Measurements from ENCODE around the gene HYAL4.

The HYAL4 gene

GRCh38 chr7:123901101-123901500 lies 56.1 kb downstream of the HYAL4 start:
- Histone ChIP-seq H2BK12ac (ENCODE audit: low read length) (no peak overlapping the region), H2BK120ac (ENCODE audit: low read depth, low read length) (no peak overlapping the region), H3K9me3 (replicated peaks in 1 of 2; ENCODE audit: control insufficient read depth in 2 of 2, insufficient read depth in 1 of 2, low read depth in 1 of 2, low read length in 2 of 2) (peaks cover 0 to 1% of the 10 kb centered on the region in 2 donors), H3K4me1 (ENCODE audit: control insufficient read depth in 2 of 2, insufficient read depth in 1 of 2, low read depth in 1 of 2, low read length in 2 of 2) (no peaks in the 10 kb centered on the region), H3K14ac (ENCODE audit: low read length) (no peak overlapping the region), H3K4ac (ENCODE audit: low read length) (no peak overlapping the region), H3K18ac (ENCODE audit: low read length) (no peak overlapping the region), H2AK5ac (ENCODE audit: low read depth, low read length) (no peak overlapping the region), H3K79me1 (ENCODE audit: low read depth, low read length) (no peaks in the 10 kb centered on the region), H3K27me3 (ENCODE audit: control insufficient read depth in 3 of 3, insufficient read depth in 3 of 3, low read depth in 1 of 3, low read length in 3 of 3) (no peaks in the 10 kb centered on the region), H2BK5ac (ENCODE audit: low read length) (no peak overlapping the region), H2AFZ (ENCODE audit: low read length) (no peak overlapping the region), H3K36me3 (replicated peaks in 1 of 2; ENCODE audit: control insufficient read depth in 2 of 2, insufficient read depth in 2 of 2, low read length in 2 of 2) (no peaks in the 10 kb centered on the region), H4K91ac (ENCODE audit: low read depth, low read length, poor library complexity) (no peak overlapping the region), H3K27ac (replicated peaks; ENCODE audit: low read length) (no peak overlapping the region), H3K4me3 (ENCODE audit: low read length in 2 of 2) (no peak overlapping the region), H3K23ac (ENCODE audit: low read depth, low read length, poor library complexity) (no peak overlapping the region), H4K8ac (ENCODE audit: low read depth, low read length) (no peak overlapping the region), H3K4me2 (ENCODE audit: insufficient read depth, low read length, poor library complexity, severe bottlenecking) (no peak overlapping the region), H2BK15ac (ENCODE audit: low read length) (no peak overlapping the region), H3K9ac (ENCODE audit: low read depth, low read length, poor library complexity) (no peak overlapping the region)
- no CpG with 5 or more reads among the region's 1 CpG for WGBS, 2 donors (ENCODE audit: extremely low coverage in 2 of 2, insufficient read length in 2 of 2, insufficient replicate concordance in 1 of 2)
- DNase-seq (ENCODE audit: low spot score) = no peak

- no peak overlapping the region for H3K27ac ChIP-seq (replicated peaks; ENCODE audit: low read length)
- H3K4ac ChIP-seq (ENCODE audit: low read length) = no peak overlapping the region
- no peak overlapping the region for H3K9ac ChIP-seq (ENCODE audit: low read depth, low read length, poor library complexity)
- no peak overlapping the region for H3K18ac ChIP-seq (ENCODE audit: low read length)
- no peak overlapping the region for H2AK5ac ChIP-seq (ENCODE audit: low read depth, low read length)
- H3K4me2 ChIP-seq (ENCODE audit: insufficient read depth, low read length, poor library complexity, severe bottlenecking) = no peak overlapping the region
- H4K91ac ChIP-seq (ENCODE audit: low read depth, low read length, poor library complexity) = no peak overlapping the region
- H2BK12ac ChIP-seq (ENCODE audit: low read length) = no peak overlapping the region
- H2BK5ac ChIP-seq (ENCODE audit: low read length) = no peak overlapping the region
- no peaks in the 10 kb centered on the region for H3K27me3 ChIP-seq (ENCODE audit: control insufficient read depth in 3 of 3, insufficient read depth in 3 of 3, low read depth in 1 of 3, low read length in 3 of 3)
- H4K8ac ChIP-seq (ENCODE audit: low read depth, low read length) = no peak overlapping the region
- H2AFZ ChIP-seq (ENCODE audit: low read length) = no peak overlapping the region
- no peak overlapping the region for H3K14ac ChIP-seq (ENCODE audit: low read length)
- H2BK120ac ChIP-seq (ENCODE audit: low read depth, low read length) = no peak overlapping the region
- no peak for DNase-seq (ENCODE audit: low spot score)
- no peak overlapping the region for H2BK15ac ChIP-seq (ENCODE audit: low read length)
- H3K9me3 ChIP-seq (replicated peaks in 1 of 2; ENCODE audit: control insufficient read depth in 2 of 2, insufficient read depth in 1 of 2, low read depth in 1 of 2, low read length in 2 of 2) = peaks cover 0 to 1% of the 10 kb centered on the region in 2 donors
- H3K4me3 ChIP-seq (ENCODE audit: low read length in 2 of 2) = peak overlapping the region in 1 of 2 donors; percentile 50
- H3K36me3 ChIP-seq (replicated peaks in 1 of 2; ENCODE audit: control insufficient read depth in 2 of 2, insufficient read depth in 2 of 2, low read length in 2 of 2) = no peaks in the 10 kb centered on the region
- no peaks in the 10 kb centered on the region for H3K79me1 ChIP-seq (ENCODE audit: low read depth, low read length)
- H3K23ac ChIP-seq (ENCODE audit: low read depth, low read length, poor library complexity) = no peak overlapping the region
- no peaks in the 10 kb centered on the region for H3K4me1 ChIP-seq (ENCODE audit: control insufficient read depth in 2 of 2, insufficient read depth in 1 of 2, low read depth in 1 of 2, low read length in 2 of 2)
Measured at GRCh38 chr7:123905714-123906113, 60.7 kb downstream of the HYAL4 start.

GRCh38 chr7:123916240-123916724 lies 71.3 kb downstream of the HYAL4 start:
- Histone ChIP-seq H3K9me3 (replicated peaks in 1 of 2; ENCODE audit: control insufficient read depth in 2 of 2, insufficient read depth in 1 of 2, low read depth in 1 of 2, low read length in 2 of 2) (no peaks in the 10 kb centered on the region), H2BK120ac (ENCODE audit: low read depth, low read length) (no peak overlapping the region), H4K91ac (ENCODE audit: low read depth, low read length, poor library complexity) (no peak overlapping the region), H3K79me1 (ENCODE audit: low read depth, low read length) (no peaks in the 10 kb centered on the region), H3K36me3 (replicated peaks in 1 of 2; ENCODE audit: control insufficient read depth in 2 of 2, insufficient read depth in 2 of 2, low read length in 2 of 2) (no peaks in the 10 kb centered on the region), H4K8ac (ENCODE audit: low read depth, low read length) (no peak overlapping the region), H3K27ac (replicated peaks; ENCODE audit: low read length) (no peak overlapping the region), H3K4me1 (ENCODE audit: control insufficient read depth in 2 of 2, insufficient read depth in 1 of 2, low read depth in 1 of 2, low read length in 2 of 2) (no peaks in the 10 kb centered on the region), H2BK15ac (ENCODE audit: low read length) (no peak overlapping the region), H3K27me3 (ENCODE audit: control insufficient read depth in 3 of 3, insufficient read depth in 3 of 3, low read depth in 1 of 3, low read length in 3 of 3) (no peaks in the 10 kb centered on the region), H3K14ac (ENCODE audit: low read length) (no peak overlapping the region), H2AFZ (ENCODE audit: low read length) (no peak overlapping the region), H3K9ac (ENCODE audit: low read depth, low read length, poor library complexity) (no peak overlapping the region), H3K4ac (ENCODE audit: low read length) (no peak overlapping the region), H3K4me3 (ENCODE audit: low read length in 2 of 2) (no peak overlapping the region), H3K18ac (ENCODE audit: low read length) (no peak overlapping the region), H3K4me2 (ENCODE audit: insufficient read depth, low read length, poor library complexity, severe bottlenecking) (no peak overlapping the region), H2AK5ac (ENCODE audit: low read depth, low read length) (no peak overlapping the region), H2BK12ac (ENCODE audit: low read length) (no peak overlapping the region), H2BK5ac (ENCODE audit: low read length) (no peak overlapping the region), H3K23ac (ENCODE audit: low read depth, low read length, poor library complexity) (no peak overlapping the region)
- peak; percentile 61 for DNase-seq (ENCODE audit: low spot score)
- WGBS, 2 donors (ENCODE audit: extremely low coverage in 2 of 2, insufficient read length in 2 of 2, insufficient replicate concordance in 1 of 2) = no CpG with 5 or more reads among the region's 2 CpGs

- Histone ChIP-seq H3K18ac (ENCODE audit: low read length) (no peak overlapping the region), H3K9ac (ENCODE audit: low read depth, low read length, poor library complexity) (no peak overlapping the region), H2BK120ac (ENCODE audit: low read depth, low read length) (no peak overlapping the region), H3K23ac (ENCODE audit: low read depth, low read length, poor library complexity) (no peak overlapping the region), H3K14ac (ENCODE audit: low read length) (no peak overlapping the region), H3K79me1 (ENCODE audit: low read depth, low read length) (no peaks in the 10 kb centered on the region), H4K91ac (ENCODE audit: low read depth, low read length, poor library complexity) (no peak overlapping the region), H3K27me3 (ENCODE audit: control insufficient read depth in 3 of 3, insufficient read depth in 3 of 3, low read depth in 1 of 3, low read length in 3 of 3) (no peaks in the 10 kb centered on the region), H3K4me2 (ENCODE audit: insufficient read depth, low read length, poor library complexity, severe bottlenecking) (no peak overlapping the region), H3K27ac (replicated peaks; ENCODE audit: low read length) (no peak overlapping the region), H2AFZ (ENCODE audit: low read length) (no peak overlapping the region), H3K9me3 (replicated peaks in 1 of 2; ENCODE audit: control insufficient read depth in 2 of 2, insufficient read depth in 1 of 2, low read depth in 1 of 2, low read length in 2 of 2) (no peaks in the 10 kb centered on the region), H3K4ac (ENCODE audit: low read length) (no peak overlapping the region), H3K4me1 (ENCODE audit: control insufficient read depth in 2 of 2, insufficient read depth in 1 of 2, low read depth in 1 of 2, low read length in 2 of 2) (no peaks in the 10 kb centered on the region), H3K4me3 (ENCODE audit: low read length in 2 of 2) (no peak overlapping the region), H2BK12ac (ENCODE audit: low read length) (no peak overlapping the region), H2BK5ac (ENCODE audit: low read length) (no peak overlapping the region), H3K36me3 (replicated peaks in 1 of 2; ENCODE audit: control insufficient read depth in 2 of 2, insufficient read depth in 2 of 2, low read length in 2 of 2) (no peaks in the 10 kb centered on the region), H2AK5ac (ENCODE audit: low read depth, low read length) (no peak overlapping the region), H2BK15ac (ENCODE audit: low read length) (no peak overlapping the region), H4K8ac (ENCODE audit: low read depth, low read length) (no peak overlapping the region)
- no peak for DNase-seq (ENCODE audit: low spot score)
- no CpG with 5 or more reads among the region's 12 CpGs for WGBS, 2 donors (ENCODE audit: extremely low coverage in 2 of 2, insufficient read length in 2 of 2, insufficient replicate concordance in 1 of 2)
Measured at GRCh38 chr7:123917878-123918277, 72.9 kb downstream of the HYAL4 start.

Data from neuronal stem cell (in vitro differentiated cells).